Thyroid gland (tissue), 4 donors: ENCODE measurements around the gene SLC22A5. TPM values are rescaled to one million over a fixed set of nuclear protein-coding genes. Genes with fewer than 3 reads are reported as not detected.
A peak's percentile ranks its signal among the peaks of the same experiment; 100 is the strongest.

ENCODE experiments used
- DNase-seq, 2 donors: peaks; one replicate each; pipeline ENCODE4 v3.0.0-alpha.2; 2019
- H3K27ac ChIP-seq, 3 donors: fragments of 200-600 bp; sonication (generic); 1 replicate in 2 of 3; 2 replicates in 1 of 3; pipeline ENCODE4 v1.5.1; 2016 to 2019; ENCODE audit warnings: mild to moderate bottlenecking in 1 of 3, moderate library complexity in 1 of 3
- H3K27me3 ChIP-seq: fragments of 200-600 bp; sonication (generic); one replicate; pipeline ENCODE4 v1.5.1; 2019
- H3K36me3 ChIP-seq, 2 donors: fragments of 200-600 bp; sonication (generic); one replicate each; pipeline ENCODE4 v1.5.1; 2016 to 2019
- H3K4me1 ChIP-seq, 2 donors: fragments of 200-600 bp; sonication (generic); one replicate each; pipeline ENCODE4 v1.5.1; 2017 to 2019
- H3K4me3 ChIP-seq, 3 donors: fragments of 200-600 bp; sonication (generic); replicated peaks in 1 of 3; 1 replicate in 2 of 3; 2 replicates in 1 of 3; pipeline ENCODE4 v1.5.1; 2016; ENCODE audit warnings: mild to moderate bottlenecking in 1 of 3
- H3K9me3 ChIP-seq: fragments of 200-600 bp; sonication (generic); one replicate; pipeline ENCODE4 v1.5.1; 2017
- CTCF ChIP-seq, 6 experiments: fragments of 200-600 bp in 3 of 6; fragments of 450-650 bp in 3 of 6; sonication (generic) in 3 of 6; IDR thresholded peaks; one replicate each; pipeline ENCODE4 v1.5.1; 2016 to 2019; ENCODE audit warnings: antibody characterized with exemption in 6 of 6, mild to moderate bottlenecking in 2 of 6, inconsistent platforms in 1 of 6, moderate library complexity in 1 of 6
- POLR2A ChIP-seq, 2 donors: fragments of 450-650 bp; IDR thresholded peaks; one replicate each; pipeline ENCODE4 v1.6.1; 2017; ENCODE audit warnings: antibody characterized with exemption in 2 of 2, mild to moderate bottlenecking in 2 of 2, moderate library complexity in 1 of 2
- WGBS, 2 donors: methylation state at CpG; one replicate each; pipeline ENCODE4 v1.1.5; 2017; 5-methylcytosine and 5-hydroxymethylcytosine counted together
- intact Hi-C: fragments of 100-400 bp; cut with DNase I; formaldehyde crosslinking; loops from one replicate; pipeline ENCODE4 v1.15.1; 2023
- total RNA-seq, 4 donors: library from RNA; depleted of rRNA; stranded (reverse); fragments of >200 nt; gene quantifications; one replicate each; pipeline ENCODE4 v1.2.3, GENCODE V29; 2016

SLC22A5 gene
- total RNA-seq, 4 donors from 2014 or later, result 18.1 to 28.3 (median 24.2) TPM

GRCh38 chr5:132370971-132371602, 1.6 kb downstream of the SLC22A5 start:
- intact Hi-C loops, result no loop called here
- no peak overlapping the region for H3K27ac ChIP-seq
- no peaks in the 10 kb centered on the region for H3K9me3 ChIP-seq
- DNase-seq, result no peak
- TF ChIP-seq POLR2A (IDR thresholded peaks at IDR 0.05) (no peak), CTCF (IDR thresholded peaks at IDR 0.05) (no peak)
- H3K36me3 ChIP-seq, result no peaks in the 10 kb centered on the region
- 82 to 85% methylated on average over 19 of the region's 19 CpGs for WGBS, 2 donors
- peaks cover 7 to 26% of the 10 kb centered on the region in 2 donors for H3K4me1 ChIP-seq
- no peaks in the 10 kb centered on the region for H3K27me3 ChIP-seq
- H3K4me3 ChIP-seq, result peak overlapping the region in 1 of 3 donors; percentile 65

GRCh38 chr5:132371603-132371994, 2.1 kb downstream of the SLC22A5 start:
- no peaks in the 10 kb centered on the region for H3K36me3 ChIP-seq
- no peaks in the 10 kb centered on the region for H3K27me3 ChIP-seq
- H3K27ac ChIP-seq, result no peak overlapping the region
- 94 to 97% methylated on average over 4 to 5 of the region's 5 CpGs for WGBS, 2 donors
- TF ChIP-seq POLR2A (IDR thresholded peaks at IDR 0.05) (no peak), CTCF (IDR thresholded peaks at IDR 0.05) (no peak)
- intact Hi-C loops, result no loop called here
- peaks cover 7 to 26% of the 10 kb centered on the region in 2 donors for H3K4me1 ChIP-seq
- no peak overlapping the region for H3K4me3 ChIP-seq
- no peak for DNase-seq
- no peaks in the 10 kb centered on the region for H3K9me3 ChIP-seq

- DNase-seq, result no peak
- H3K9me3 ChIP-seq, result no peaks in the 10 kb centered on the region
- no peak overlapping the region for H3K4me3 ChIP-seq
- no peaks in the 10 kb centered on the region for H3K27me3 ChIP-seq
- peaks cover 7 to 26% of the 10 kb centered on the region in 2 donors for H3K4me1 ChIP-seq
- H3K27ac ChIP-seq, result no peak overlapping the region
- no peaks in the 10 kb centered on the region for H3K36me3 ChIP-seq
- intact Hi-C loops, result no loop called here
- WGBS, 2 donors, result 72 to 88% methylated on average over 1 to 2 of the region's 2 CpGs
- TF ChIP-seq CTCF (IDR thresholded peaks at IDR 0.05) (no peak), POLR2A (IDR thresholded peaks at IDR 0.05) (no peak)
Observed at GRCh38 chr5:132372127-132372526, 2.6 kb downstream of the SLC22A5 start.

- Histone ChIP-seq H3K36me3 (no peaks in the 10 kb centered on the region), H3K4me3 (no peak overlapping the region), H3K9me3 (no peaks in the 10 kb centered on the region), H3K27me3 (no peaks in the 10 kb centered on the region), H3K4me1 (peaks cover 7 to 26% of the 10 kb centered on the region in 2 donors), H3K27ac (no peak overlapping the region)
- DNase-seq, result no peak
- intact Hi-C loops, result no loop called here
- no peak for TF ChIP-seq POLR2A (IDR thresholded peaks at IDR 0.05)
- TF ChIP-seq CTCF (IDR thresholded peaks at IDR 0.05), result no peak
Observed at GRCh38 chr5:132372542-132372941, 3.0 kb downstream of the SLC22A5 start.

GRCh38 chr5:132375957-132376356, 6.4 kb downstream of the SLC22A5 start:
- peaks cover 0 to 5% of the 10 kb centered on the region in 2 donors for H3K36me3 ChIP-seq
- intact Hi-C loops, result no loop called here
- no peak overlapping the region for H3K4me3 ChIP-seq
- no peak overlapping the region for H3K27ac ChIP-seq
- H3K27me3 ChIP-seq, result no peaks in the 10 kb centered on the region
- no peaks in the 10 kb centered on the region for H3K9me3 ChIP-seq
- DNase-seq, result no peak
- H3K4me1 ChIP-seq, result peaks cover 4 to 19% of the 10 kb centered on the region in 2 donors
- WGBS, 2 donors, result 90 to 97% methylated on average over 3 of the region's 3 CpGs
- no peak for TF ChIP-seq CTCF (IDR thresholded peaks at IDR 0.05)
- no peak for TF ChIP-seq POLR2A (IDR thresholded peaks at IDR 0.05)
